Dermis microvascular lymphatic vessel endothelial cell (primary cell): ENCODE data around the gene TNRC18. TPM values are rescaled to one million over a fixed set of nuclear protein-coding genes. Genes with fewer than 3 reads are reported as not detected.
"Not testable (repeated sequence)": the region's sequence is repeated elsewhere in the genome, so short reads cannot be mapped to it uniquely, and the experiment has no call there.

Source experiments
- DNase-seq, 2 donors: peaks; one replicate each; pipeline versions ENCODE4 v3.0.0 to v3.0.0-alpha.2; 2010; ENCODE audit warnings: low read depth in 2 of 2
- total RNA-seq: library from RNA; depleted of rRNA; stranded (reverse); fragments of >200 nt; gene quantifications from 2 replicates; pipeline ENCODE4 v1.2.1, GENCODE V29; 2014

Gene TNRC18
- total RNA-seq, 1 donor from 2014 or later = 16.6 TPM

DNA sequence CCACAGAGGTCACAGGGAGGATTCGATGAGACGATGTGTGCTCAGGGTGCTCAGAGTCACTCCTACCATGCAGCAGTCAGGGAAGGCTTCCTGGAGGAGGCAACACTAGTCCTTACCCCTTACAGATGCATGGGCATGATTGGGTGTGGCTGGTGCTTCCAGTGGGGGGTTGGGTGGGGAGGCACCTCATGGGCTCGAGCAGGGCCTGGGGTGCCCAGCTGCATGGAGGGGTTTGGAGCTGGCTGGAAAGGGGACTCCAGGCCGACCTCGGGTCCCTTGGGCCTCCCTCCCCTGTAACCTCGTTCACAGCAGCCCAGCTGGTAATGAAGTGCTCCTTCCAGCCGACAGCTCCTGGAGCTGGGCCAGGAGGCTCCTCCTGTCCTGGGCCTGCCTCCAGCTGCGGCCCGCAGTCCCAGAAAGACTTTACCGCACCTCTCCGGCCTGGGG lies 148.6 kb downstream of the TNRC18 start:
- not testable (repeated sequence) for DNase-seq

DNA sequence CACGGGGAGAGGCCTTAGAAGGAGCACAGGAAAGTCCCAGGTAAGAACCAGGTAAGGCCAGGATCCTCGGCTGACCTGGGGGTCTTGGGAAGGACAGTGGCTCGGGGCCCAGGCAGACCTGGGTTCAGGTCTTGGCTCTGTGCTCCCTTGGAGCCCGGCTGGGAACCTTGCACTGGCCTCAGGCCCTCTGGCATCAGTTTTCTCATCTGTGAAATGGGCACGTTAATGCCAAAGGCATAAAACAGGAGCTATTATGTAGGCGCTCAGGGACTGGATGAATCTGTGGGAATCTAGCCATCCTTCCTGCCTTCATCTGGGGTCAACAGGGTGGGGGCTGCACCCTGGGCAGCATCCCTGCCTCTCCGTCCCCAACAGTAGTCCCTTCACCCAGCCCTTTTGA lies 149.2 kb downstream of the TNRC18 start:
- no peak for DNase-seq

DNA sequence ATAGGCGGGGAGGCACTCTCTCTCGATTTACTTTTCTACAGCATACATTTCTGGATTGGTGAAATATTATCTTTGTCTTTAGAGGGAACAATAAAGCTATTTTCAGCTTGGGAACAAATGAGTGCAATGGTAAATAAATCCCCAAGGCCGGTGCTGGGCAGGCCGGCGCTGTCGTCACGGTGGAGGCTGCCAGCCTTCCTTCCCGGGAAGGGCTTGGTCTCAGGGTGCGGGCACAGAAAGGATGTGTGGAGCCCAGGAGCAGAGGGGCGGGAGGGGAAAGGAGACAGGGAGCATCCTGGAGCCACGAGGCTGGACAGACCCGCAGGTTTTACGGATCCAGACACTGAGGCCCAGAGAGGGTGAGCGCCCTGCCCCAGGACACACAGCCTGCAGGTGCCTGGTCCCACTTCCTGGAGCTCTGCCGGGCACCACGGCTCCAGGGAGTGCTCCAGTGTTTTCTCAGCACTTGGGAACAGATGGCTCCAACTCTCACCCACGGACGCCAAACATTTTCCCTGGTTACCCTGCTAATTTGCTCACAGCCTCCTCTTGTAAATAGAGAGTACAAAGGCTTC lies 149.7 kb downstream of the TNRC18 start:
- DNase-seq = not testable (repeated sequence)

- no peak for DNase-seq
Observed at GRCh38 chr7:5270788-5271187, 152.8 kb downstream of the TNRC18 start.

DNA sequence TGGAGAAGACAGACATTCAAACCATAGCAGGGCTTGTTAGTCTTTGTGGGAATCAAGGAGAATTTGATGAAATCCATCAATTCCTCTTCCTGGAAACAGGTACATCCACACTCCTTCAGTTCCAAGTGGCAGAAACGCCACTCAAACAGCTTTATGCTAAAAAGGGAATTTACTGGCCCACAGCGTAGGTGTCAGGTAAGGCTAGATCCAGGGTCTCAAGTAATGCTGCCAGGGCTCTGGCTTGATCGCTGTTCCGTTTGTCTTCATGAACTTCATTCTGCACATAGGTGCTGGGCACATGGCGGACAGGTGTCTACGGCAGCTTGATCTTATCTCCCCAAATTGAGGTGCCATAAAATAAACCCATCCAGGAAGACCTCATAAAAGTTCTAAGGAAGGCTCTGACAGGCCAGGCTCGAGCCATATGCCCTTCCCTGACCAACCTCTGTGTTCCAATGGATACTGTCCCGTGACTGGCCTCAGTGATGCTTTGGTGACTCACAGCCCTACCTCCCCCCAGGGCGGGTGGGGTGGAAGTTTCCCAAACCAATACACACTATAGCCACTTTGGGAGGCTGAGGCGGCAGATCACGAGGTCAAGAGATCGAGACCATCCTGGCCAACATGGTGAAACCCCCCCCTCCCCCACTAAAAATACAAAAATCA lies 153.5 kb downstream of the TNRC18 start:
- not testable (repeated sequence) for DNase-seq

- DNase-seq = not testable (repeated sequence)
Observed at GRCh38 chr7:5267829-5268228, 155.8 kb downstream of the TNRC18 start.

DNA sequence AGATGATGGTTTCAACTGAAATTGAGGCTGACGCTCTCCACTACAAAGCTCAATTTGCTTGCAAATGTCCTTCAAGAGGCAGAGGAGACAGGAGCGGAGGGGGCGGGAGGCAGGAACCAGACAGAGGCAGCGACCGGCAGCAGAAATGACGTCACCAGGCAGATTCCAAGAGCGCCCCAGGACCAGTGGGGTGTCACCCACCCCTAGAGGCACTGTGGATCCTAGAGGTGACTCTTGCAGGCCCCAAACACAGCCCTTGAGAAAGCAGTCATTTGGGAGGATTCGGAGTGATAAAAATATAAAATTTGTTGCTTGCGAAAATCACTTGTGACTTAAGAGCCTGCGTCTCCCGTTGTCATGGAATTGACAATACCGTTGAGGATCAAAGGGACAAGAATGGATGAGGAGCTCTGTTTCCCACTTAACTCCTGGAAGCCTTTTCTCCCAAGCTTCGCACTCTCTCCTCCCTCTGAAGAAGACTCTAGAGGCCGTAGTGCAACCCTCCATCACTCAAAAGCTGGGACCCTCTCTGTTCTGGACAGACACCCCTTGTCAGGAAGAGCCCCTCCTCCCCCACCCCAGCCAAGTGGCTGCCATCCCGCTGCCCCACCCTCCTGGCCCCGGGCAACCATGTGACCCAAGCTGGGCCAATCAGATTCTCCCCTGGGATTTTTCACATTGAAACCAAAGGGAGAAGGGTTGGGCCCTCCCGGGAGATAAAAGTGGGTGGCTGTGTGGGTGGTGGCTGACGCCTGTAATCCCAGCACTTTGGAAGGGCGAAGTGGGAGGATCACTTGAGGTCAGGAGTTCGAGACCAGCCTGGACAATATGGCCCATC lies 157.2 kb downstream of the TNRC18 start:
- DNase-seq = no peak

DNA sequence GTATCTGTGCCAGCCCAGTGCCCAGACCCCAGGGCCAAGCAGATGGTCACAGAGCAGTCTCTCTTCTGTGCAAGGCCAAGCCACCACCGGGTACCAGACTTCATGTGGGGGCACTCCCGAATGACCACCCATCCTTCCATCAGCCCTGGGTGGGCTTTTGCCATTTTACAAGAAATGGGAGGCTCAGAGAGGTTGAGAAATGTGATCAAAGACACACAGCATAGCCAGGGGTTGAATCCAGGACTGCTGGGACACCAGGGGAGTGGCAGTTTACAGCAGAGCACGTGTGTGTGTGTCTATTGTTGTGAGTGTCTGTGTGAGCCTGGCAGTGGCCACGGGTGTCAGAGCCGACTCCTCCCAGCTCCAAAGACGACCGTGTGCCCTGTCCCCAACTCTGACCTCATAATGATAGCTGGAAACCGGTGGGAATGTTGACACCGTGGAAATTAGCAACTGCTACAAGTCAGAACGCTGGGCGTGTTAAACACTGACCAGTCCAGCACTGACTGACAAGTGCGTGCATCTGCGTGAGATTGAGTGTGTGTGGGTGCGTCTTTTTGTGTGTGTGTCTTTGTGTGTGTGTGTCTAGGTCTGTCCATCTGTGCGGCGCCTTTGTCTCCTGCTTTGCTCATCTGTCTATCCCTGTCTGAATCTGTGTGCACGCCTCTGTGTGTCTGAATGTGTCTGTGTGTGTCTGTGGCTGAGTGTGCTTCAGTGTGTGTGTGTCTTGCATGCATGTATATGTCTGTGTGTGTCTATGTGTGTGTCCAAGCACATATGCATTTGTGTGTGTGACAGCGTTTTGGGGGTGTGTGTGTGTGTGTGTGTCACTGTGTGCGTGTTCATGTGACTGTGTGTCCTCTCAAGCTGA lies 158.1 kb downstream of the TNRC18 start:
- DNase-seq = no peak

GRCh38 chr7:5263066-5263465 lies 160.6 kb downstream of the TNRC18 start:
- DNase-seq = not testable (repeated sequence)

- DNase-seq = not testable (repeated sequence)
Observed at GRCh38 chr7:5260530-5261068, 163.0 kb downstream of the TNRC18 start.

Other genes starting within 250 kb of the TNRC18 start
- gene WIPI2, start 233.6 kb downstream of the TNRC18 start, total RNA-seq = 57.6 and 85.3 TPM in 2 replicates
- 0.64 and 2.1 TPM in 2 replicates for gene SLC29A4, start 140.9 kb downstream of the TNRC18 start, total RNA-seq
- 4.1 and 5.3 TPM in 2 replicates for gene FBXL18, start 90.0 kb upstream of the TNRC18 start, total RNA-seq
- 2,211 and 2,809 TPM in 2 replicates for gene ACTB, start 106.8 kb upstream of the TNRC18 start, total RNA-seq
- gene FSCN1, start 169.0 kb upstream of the TNRC18 start, total RNA-seq = 390 and 490 TPM in 2 replicates